Suprapubic skin (tissue), 3 donors: ENCODE data around the gene ATP6V0D1.

Experiments used
- EP300 ChIP-seq: sonication (generic); formaldehyde crosslinking; IDR thresholded peaks from one replicate; pipeline ENCODE4 v1.6.1; 2017; ENCODE audit warnings: antibody characterized with exemption
- POLR2A ChIP-seq, 2 donors: fragments of 450-650 bp; IDR thresholded peaks; one replicate each; pipeline ENCODE4 v1.6.1; 2017; ENCODE audit warnings: antibody characterized with exemption in 2 of 2, mild to moderate bottlenecking in 2 of 2, moderate library complexity in 2 of 2
- TF ChIP-seq, protein P1 (sequence below), 2 donors: fragments of 200-600 bp in 1 of 2; fragments of 450-650 bp in 1 of 2; sonication (generic) in 1 of 2; IDR thresholded peaks; one replicate each; pipeline ENCODE4 v1.5.1; 2016 to 2019; ENCODE audit warnings: antibody characterized with exemption in 2 of 2, mild to moderate bottlenecking in 1 of 2, moderate library complexity in 1 of 2

DNA sequence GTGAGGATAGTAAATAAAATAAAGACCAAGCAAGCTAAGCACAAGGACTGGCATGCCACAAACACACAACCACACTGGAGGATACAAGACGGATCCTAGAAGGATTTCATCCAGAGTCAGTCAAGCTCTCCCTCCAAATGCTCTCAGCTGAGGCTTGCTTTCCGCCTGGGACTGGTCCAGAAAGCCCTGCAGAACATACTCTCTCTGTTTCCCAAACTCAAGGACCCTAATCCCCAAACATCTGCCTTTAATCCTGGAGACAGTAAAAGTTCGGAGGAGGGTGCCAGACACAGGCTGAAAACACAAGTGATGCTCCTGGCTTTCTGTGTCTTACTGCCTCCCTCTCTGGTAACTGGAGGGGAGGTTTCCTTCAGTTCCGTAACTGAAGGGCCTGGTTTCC, 55.4 kb downstream of the ATP6V0D1 start:
- TF ChIP-seq, protein P1, sequence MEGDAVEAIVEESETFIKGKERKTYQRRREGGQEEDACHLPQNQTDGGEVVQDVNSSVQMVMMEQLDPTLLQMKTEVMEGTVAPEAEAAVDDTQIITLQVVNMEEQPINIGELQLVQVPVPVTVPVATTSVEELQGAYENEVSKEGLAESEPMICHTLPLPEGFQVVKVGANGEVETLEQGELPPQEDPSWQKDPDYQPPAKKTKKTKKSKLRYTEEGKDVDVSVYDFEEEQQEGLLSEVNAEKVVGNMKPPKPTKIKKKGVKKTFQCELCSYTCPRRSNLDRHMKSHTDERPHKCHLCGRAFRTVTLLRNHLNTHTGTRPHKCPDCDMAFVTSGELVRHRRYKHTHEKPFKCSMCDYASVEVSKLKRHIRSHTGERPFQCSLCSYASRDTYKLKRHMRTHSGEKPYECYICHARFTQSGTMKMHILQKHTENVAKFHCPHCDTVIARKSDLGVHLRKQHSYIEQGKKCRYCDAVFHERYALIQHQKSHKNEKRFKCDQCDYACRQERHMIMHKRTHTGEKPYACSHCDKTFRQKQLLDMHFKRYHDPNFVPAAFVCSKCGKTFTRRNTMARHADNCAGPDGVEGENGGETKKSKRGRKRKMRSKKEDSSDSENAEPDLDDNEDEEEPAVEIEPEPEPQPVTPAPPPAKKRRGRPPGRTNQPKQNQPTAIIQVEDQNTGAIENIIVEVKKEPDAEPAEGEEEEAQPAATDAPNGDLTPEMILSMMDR (IDR thresholded peaks at IDR 0.05) = no peak
- TF ChIP-seq POLR2A (IDR thresholded peaks at IDR 0.05) (no peak), EP300 (no peak)
